Posterior cingulate gyrus (tissue), 11 donors: ENCODE results near the gene TSR1.
"Not testable (repeated sequence)": the region's sequence is repeated elsewhere in the genome, so short reads cannot be mapped to it uniquely, and the experiment has no call there.

Experiments used
- DNase-seq, 10 donors: peaks; one replicate each; pipeline versions ENCODE4 v3.0.0 to v3.0.0-alpha.2; 2020 to 2021; ENCODE audit warnings: mixed read lengths in 3 of 10
- intact Hi-C: fragments of 100-400 bp; cut with DNase I; formaldehyde crosslinking; loops from one replicate; pipeline ENCODE4 v1.15.1; 2023

The TSR1 gene

DNA sequence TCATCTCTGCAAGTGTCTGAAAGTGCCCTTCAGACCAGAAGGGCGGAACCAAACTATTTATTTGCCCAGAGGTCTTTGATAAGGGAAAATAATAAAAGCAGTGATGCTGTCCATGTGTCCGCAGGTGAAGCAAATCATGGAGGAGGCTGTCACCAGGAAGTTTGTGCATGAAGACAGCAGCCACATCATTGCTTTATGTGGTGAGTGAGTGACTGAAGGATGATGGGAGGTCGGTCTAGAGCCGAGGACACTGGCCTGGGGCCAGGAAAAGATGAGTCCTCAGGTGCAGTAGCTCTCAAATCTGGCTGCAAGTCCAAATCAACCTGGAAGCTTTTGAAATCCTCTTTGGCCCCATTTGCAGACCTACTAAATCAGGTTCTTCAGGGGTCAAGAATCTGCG lies 7.2 kb upstream of the TSR1 start:
- no peak for DNase-seq
- intact Hi-C loops = no loop called here

DNA sequence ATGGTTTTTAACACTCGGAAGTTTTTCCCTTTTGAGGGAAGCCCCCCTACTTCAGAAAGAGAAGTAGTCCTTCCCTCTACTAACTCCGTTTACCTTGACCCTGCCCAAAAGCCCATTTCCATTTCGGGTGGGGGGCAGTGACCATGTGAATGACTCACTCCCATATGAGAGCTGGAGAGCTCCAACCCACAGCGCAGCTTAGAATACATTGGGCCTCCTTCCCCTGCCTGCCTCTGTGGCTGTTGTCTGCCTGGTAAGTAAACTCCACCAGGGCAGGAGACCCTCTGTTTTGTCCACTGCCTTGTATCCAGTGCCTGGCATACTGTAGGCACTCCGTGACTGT lies 2.0 kb upstream of the TSR1 start:
- peak in 2 of 10 donors; percentile 70 to 86 for DNase-seq
- intact Hi-C loops = no loop called here

DNA sequence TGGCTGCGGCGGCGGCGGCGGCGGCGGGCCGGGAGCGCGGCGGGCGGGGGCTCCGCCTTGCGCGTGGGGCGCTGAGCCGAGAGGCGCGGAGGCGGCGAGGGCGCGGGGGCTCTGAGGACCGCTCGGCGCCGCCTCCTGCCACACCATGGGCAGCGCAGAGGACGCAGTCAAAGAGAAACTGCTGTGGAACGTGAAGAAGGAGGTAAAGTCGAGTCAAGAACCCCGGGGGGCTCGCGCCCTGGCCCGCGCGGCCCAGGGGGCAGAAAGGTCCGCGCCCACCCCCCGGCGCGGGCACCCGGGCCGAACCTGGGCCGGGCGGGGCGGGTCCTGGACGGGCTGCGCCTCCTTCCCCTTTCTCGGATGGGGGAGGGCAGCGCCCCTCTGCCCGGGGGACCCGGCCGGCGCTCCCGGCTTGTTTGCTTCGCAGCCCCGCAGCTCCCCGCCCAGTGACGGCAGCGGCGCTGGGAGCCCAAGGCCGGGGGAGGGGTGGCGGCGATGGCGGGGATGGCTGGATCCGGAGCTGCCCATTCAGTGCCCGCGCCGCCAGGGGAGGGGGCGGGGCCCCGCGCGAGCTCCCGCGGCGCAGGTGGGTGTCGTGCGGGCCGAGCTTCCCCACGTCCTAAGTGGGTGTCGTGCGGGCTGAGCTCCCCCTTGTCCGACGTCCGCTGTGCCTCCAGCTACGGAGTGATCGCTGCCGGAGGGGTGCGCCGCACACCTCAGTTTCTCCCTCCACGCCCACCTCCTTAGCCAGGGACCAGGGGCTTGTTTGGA lies 1.5 kb upstream of the TSR1 start:
- intact Hi-C loops = loop anchor here (2.0 kb wide), 1 partner anchor 35 kb away; the partner anchor contains the start of genes SMG6 and SRR
- DNase-seq = peak; percentile 38 to 95 (median 73)

DNA sequence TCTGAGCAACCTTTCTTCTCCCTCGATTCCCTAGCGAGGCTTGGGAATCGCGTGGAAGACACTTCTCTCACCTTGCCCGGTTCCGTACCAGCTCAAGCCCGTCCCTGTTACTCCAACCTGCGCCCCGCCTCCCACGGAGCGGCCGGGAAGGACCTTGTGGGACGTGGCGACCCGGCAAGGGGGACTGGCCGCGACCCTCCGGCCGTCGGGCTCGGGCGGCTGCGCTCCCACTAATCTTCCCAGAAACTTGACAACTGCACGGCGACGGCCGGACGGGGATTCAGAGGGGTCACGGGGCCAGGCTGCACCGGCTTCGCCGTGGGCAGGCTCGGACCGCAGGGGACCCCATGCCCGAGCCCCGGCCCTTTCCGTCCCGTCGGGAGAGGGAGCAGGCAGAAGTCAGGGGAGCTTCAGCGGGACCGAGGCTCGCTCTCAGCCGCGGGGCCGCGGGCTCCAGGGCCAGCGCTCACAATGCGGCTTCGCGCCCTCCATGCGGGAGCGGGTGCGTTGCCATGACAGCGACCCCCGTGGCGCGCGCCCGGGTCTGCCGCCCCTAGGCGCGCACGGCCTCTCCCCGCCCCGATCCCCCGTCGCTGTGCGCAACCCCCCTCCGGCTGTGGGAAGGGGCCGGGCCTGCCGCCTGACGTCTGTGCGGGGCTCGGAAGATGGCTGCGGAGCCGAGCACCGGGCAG lies 741 bp upstream of the TSR1 start, which contains the start of gene SGSM2:
SGSM2 (plus strand) TSS at position 650 of the 692 bp plus-strand sequence. CDS start 188 bp downstream, outside the sequence.
- intact Hi-C loops = loop anchor here (2.0 kb wide), 1 partner anchor 34 kb away; the partner anchor contains the start of genes SMG6 and SRR

DNA sequence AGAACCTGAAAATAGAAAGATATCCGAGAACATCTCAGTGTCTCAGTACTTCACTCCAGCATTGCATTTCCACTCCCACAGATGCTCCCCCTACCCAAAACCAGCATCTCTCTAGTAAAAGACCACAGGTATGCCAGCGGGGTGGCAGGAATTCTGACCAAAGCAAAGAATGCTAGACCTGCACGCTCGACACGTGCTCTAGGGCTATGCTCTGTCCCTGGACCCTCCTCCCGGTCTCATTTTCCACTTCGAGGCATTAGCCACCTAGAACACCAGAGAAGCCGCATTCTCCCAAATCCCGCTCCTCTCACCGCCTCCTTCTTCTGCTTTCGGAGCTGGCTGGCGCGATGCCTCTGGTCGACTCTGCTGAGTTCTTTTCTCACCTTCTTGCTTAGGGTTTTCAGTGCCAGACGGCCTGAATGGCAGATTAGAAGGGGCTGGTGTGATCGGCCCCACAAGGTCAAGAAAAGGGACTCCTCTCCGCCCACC lies 487 bp downstream of the TSR1 start:
- intact Hi-C loops = loop anchor here (2.0 kb wide), 1 partner anchor 33 kb away; the partner anchor contains the start of genes SMG6 and SRR
- DNase-seq = peak in 1 of 10 donors; percentile 83

More for the DNA sequence above, 741 bp upstream of the TSR1 start, which contains the start of gene SGSM2:
- peak; percentile 42 to 95 (median 67) for DNase-seq

DNA sequence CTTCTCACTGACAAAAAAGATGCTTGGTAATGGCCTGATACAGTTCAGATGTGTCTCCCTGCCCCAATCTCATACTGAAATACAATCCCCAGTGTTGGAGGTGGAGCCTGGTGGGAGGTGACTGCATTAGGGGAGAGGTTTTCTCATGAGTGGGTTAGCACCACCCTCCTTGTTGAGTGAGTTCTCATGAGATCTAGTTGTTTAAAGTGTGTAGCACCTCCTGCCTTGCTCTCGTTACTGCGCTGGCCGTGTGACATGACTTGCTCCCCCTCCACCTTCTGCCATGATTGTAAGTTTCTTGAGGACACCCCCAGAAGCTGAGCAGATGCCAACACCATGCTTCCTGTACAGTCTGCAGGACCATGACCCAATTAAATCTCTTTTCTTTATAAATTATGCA lies 5.0 kb downstream of the TSR1 start:
- intact Hi-C loops = no loop called here
- DNase-seq = no peak

DNA sequence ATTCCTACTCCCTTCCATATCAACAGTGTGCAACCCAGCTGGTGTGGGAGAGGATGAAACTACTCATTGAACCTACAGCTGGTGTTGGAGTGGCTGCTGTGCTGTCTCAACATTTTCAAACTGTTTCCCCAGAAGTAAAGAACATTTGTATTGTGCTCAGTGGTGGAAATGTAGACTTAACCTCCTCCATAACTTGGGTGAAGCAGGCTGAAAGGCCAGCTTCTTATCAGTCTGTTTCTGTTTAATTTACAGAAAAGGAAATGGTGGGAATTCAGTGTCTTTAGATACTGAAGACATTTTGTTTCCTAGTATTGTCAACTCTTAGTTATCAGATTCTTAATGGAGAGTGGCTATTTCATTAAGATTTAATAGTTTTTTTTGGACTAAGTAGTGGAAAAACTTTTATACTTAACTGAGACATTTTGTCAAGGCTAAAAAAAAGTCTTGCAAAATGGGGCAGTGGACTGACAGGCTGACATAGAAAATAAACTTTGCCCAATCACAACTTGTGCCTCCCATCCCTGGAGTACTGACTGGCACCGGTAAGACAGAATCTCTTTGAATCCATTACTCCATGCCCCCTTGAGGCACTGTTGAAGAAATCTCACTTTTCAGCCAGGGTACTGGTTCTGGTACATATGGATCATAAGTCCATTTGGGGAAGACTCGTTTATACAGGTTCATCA lies 12.5 kb downstream of the TSR1 start:
- intact Hi-C loops = no loop called here
- DNase-seq = no peak

DNA sequence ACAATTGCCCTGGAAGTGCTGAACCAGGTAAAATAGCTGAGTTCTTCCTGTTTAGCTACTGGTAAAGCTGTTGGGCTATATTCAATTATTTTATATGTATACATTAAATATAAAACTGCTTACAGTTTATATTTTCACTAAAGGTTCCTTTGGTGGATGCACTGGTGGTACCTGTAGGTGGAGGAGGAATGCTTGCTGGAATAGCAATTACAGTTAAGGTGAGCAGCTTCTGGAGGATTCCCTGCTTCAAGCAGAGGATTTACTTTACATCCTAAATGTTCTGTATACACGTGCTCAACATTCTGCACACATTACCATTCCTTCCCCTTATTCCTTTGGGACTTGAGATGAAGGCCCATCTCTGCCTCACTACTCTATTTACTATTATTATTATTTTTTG lies 14.9 kb downstream of the TSR1 start:
- no peak for DNase-seq
- intact Hi-C loops = no loop called here

DNA sequence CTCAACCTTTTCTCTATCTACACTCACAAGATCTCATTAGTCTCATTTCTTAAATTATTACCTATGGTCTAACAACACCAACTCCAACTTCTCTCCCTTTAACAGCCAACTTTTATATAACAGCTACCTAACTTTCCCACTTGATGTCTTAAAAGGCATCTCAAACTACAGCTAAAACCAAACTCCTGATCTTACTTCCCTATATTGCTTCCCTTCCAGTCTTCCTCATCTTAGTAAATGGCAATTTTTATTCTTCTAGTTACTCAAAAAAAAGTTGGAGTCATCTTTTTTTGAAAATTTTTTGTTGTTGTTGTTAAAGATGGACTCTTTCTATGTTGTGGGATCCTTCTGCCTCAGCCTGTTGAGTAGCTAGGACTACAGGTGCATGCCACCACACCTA lies 17.2 kb downstream of the TSR1 start:
- no peak for DNase-seq
- intact Hi-C loops = no loop called here

DNA sequence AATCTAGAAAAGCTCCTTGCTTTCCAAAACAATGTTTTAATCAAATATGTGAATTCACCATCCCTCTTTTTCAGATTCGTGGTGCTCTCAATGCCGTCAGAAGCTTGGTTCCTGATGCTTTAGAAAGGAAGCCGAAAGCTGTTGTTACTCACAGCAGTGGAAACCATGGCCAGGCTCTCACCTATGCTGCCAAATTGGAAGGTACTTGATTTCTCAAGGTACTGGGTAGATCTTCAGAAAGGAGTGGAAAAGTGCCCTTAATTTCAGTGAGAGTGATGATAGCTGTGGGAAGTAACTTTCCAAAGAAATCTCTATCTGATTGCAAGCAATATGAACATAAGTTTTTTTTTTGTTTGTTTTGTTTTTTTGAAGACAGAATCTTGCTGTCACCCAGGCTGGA lies 18.5 kb downstream of the TSR1 start:
- intact Hi-C loops = no loop called here
- no peak for DNase-seq

DNA sequence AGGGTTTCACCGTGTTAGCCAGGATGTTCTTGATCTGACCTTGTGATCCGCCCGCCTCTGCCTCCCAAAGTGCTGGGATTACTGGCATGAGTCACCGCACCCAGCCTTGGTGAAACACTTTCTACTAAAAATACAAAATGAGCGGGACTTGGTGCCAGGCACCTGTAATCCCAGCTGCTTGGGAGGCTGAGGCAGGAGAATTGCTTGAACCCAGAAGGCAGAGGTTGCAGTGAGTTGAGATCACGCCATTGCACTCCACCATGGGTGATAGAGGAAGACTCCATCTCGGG lies 19.4 kb downstream of the TSR1 start:
- DNase-seq, intact Hi-C loops: not testable (repeated sequence)

DNA sequence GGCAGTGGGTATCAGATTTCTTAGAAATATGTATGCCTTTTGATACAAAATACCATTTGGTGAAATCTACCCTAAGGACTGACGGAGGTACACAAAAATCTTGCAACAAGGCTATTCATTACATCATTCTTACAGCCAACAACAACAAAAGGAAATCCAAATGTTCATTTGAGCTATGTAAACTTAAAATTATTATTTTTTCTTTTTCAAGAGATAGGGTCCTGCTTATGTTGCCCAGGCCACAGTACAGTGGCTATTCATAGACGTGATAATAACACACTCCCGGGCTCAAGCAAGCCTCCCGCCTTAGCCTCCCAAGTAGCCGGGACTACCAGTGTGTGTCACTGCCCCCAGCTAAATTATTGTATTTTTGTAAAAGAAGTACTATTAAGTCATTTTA lies 23.5 kb downstream of the TSR1 start:
- intact Hi-C loops = no loop called here
- peak in 1 of 10 donors; percentile 58 for DNase-seq

DNA sequence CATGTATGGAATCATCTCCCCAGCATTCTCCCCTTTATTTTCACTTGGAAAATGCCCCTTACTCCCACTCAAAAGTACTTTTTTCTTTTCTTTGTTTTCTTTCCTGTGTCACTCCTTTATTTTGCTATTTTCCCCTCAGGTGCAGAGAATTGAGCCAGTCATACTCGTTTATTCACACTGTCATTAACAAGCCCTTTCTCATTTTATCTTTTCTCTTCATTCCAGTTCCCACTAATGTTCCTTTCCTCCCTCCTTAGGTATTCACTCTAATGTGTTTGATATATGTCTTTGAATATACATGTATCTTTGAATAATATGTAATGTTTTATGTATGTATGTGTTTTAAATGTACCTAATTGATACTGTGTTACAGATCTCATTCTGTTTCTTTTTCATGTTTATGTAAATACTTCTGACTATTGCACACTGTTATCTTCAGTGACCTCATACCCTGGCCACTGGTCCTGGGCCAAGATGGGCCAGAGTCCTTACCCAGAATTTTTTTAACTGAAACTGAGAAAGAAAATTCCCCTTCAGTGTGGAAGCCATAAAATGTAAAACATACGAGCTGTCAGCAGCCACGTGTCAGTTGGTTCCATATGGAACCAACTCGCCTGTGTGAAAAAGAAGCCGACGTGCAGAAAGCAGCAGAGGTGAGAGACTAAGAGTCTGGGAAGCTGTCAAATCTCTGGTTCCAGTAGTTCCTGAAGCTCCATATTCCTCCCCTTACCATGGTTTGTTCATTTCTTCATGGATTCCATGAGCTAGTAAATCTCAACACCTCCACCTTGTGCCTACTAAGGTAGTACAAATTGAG lies 26.7 kb downstream of the TSR1 start:
- peak in 2 of 10 donors; percentile 7 to 47 for DNase-seq
- intact Hi-C loops = no loop called here

DNA sequence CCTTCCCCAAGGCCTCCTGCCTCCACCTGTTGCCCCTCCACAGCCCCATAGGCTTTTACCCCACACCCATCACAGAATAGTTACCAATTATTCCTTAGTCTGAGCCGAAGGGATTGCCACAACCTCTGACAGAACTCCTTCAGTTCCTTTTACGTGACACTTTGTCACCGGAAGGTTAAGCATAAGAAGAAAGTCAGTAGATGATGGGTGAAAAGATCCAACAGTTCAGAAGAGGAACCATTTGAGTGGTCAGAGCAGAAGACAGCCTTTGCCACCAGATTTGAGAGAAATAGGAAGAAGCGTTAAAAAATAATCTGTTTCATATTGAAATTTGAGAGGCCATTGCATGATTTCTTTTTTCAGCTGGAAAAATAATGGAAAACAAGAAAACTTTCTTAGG lies 31.3 kb downstream of the TSR1 start:
- no peak for DNase-seq
- intact Hi-C loops = no loop called here

DNA sequence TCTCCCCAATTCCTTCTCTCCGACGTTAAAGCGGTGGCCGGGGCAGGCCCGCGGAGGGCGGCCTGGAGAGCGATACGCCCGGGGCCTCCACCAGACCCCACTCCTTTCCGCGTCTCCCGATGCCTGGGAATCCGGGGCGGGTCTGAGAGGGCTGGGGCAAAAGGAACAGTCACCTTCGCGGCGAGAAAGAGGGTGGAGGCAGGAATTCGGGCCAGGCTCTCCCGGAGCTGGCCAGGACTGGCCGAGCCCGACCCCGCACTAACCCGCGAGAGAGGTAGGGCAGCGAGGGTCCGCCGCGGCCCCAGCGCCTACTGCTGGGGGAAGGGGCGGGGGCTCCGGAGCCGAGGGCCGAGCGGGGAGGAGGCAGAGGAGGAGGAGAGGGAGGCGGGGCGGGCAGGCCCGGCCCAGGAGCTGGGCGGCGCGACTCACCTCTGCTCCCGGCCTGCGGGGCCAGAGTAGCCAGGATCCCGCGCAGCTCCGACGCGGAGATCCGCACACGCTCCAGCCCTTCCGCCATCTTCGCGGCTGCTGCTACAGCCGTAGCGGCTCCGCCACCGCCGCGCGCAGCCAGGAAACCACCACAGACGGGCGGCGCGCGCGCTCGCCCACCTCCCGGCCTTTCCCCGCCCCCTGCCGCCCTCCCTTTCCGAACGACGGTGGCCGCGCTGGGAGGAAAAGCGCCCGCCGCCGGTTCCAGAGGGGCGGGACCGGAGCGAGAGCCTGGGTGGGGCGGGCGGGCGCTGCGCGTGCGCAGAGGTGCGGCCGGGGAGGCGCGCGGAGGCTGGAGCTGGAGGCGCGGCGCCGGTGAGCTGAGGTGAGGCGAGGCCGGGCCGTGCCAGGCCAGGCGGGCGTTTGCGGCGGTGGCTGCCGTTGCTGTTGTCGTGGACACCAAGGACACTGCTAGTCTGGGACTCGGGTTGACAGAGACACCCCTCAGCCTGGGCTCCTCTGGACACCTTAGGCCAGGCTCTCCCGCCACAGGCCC lies 32.8 kb downstream of the TSR1 start, which contains the start of the genes SMG6 and SRR:
SMG6 (minus strand) TSS at position 582 of the 985 bp plus-strand sequence; CDS start at position 517, 65 bp downstream.
SRR (plus strand) TSS at position 747 of the 985 bp plus-strand sequence. CDS start 11,611 bp downstream, outside the sequence.
- peak; percentile 84 to 98 (median 91) for DNase-seq
- intact Hi-C loops = loop anchor here (2.0 kb wide), 1 partner anchor 33 kb away; the partner anchor contains the start of genes SGSM2 and TSR1

DNA sequence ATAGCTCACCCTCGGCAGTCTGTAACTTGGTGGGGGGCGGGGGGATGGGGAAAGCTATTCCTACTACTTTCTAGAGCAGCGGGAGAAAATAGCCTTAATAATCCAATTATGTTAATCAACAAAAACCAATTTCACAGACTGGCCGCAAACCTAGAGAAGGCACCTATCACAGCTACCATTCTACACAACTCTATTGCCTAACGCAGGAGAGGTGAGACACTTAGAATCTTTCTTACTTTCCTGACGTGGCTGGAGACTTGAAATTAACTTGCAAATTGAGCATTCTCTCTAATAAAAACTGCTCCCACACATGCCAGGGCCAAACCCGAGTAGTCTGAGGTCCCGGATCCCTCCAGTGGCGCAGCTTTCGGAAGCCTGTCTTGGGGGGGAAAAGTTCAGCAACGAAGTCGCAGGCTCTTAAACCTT lies 33.5 kb downstream of the TSR1 start:
- intact Hi-C loops = loop anchor here (2.0 kb wide), 1 partner anchor 34 kb away; the partner anchor contains the start of genes SGSM2 and TSR1
- no peak for DNase-seq

DNA sequence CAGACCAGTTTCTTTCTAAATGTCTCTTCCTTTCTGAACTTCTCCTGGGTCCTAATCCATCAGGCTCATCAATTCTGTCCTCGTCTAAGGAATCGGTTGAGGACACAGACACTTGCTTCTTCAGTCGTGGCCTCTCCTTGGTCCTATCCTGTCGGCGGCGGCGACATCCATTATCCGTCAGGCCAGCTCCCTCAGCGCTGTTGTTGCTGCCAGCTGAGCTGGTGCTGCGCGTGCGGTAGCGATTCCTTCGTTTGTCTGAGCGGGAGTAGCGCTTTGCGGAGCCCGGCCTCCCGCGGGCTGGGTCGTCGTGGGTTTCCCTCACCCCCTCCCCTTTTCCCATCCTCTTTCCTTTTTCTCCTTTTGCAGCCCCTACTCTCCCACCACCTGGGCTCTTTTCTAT lies 36.5 kb downstream of the TSR1 start:
- no peak for DNase-seq
- intact Hi-C loops = no loop called here

DNA sequence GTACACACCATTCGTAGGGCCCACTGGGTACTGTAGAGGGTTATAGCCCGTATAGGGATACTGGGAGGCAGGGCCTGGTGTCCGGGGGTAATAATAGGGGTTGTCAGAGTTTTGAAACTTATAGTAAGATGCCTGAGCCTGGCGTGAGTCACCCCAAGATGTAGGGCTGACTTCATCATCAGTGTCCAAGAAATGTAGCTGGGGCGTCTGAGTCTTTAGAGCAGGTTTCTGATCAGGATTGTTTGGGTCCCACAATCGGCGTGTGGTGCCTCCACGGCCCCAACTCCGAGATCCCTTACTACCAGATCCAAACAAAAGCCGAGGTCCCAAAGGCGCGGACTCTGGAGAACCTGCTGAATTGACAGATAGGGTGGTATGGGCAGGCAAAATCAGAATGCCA lies 37.1 kb downstream of the TSR1 start:
- intact Hi-C loops = no loop called here

DNA sequence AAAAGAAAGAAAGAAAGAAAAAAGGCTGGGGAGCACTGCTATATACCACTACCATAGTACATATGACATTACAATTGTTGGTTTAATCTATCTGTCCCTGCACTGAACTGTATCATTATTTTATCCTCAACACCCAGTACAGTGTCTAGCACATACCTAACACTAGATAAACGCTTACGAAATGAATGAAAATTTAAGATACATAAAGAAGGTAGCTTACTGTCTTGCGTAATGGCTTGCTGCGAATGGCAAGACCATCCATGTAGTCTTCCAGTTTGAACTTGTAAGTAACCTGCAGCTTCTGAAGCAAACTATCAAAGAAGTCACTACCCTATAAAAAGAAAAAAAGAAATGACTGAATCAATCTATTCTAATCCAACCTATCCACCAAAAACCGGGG lies 39.2 kb downstream of the TSR1 start:
- intact Hi-C loops = no loop called here
- DNase-seq = no peak

More for the DNA sequence above, 37.1 kb downstream of the TSR1 start:
- DNase-seq = no peak
